ENCODE results near the gene CACNG7. TPM values are rescaled to one million over a fixed set of nuclear protein-coding genes. Genes with fewer than 3 reads are reported as not detected.

The CACNG7 gene
- total and polyA plus RNA-seq, 12 donors = not detected

DNA sequence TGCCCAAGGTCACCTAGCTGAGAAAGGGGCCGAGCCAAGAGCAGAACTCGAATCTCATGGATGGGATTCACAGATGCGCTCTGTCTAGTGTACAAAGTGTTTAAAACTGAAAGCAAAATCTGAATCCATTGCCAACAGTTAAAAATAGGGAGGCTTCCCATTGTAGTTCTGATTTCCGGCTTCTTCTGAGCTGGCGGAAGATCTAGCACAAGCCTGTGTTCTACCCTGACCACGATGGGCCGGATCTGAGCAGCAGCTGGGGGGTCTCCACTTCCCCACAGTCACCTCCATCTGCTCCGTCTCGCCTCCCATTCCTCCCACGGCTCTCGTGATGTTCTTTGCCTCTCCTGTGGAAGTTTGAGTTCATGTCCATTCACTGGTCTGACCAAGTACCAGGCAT lies 56.0 kb downstream of the CACNG7 start:
- H3K27me3 ChIP-seq = peaks cover 12 to 71% (median 46%) of the 10 kb centered on the region in 7 donors
- peaks cover 0 to 14% (median 0%) of the 10 kb centered on the region in 9 donors for H3K4me1 ChIP-seq
- no peaks in the 10 kb centered on the region for H3K36me3 ChIP-seq
- no peaks in the 10 kb centered on the region for H3K9me3 ChIP-seq
- peak overlapping the region in 7 of 10 donors; percentile 1 to 38 (median 30) for H3K4me3 ChIP-seq
- TF ChIP-seq, protein P1, sequence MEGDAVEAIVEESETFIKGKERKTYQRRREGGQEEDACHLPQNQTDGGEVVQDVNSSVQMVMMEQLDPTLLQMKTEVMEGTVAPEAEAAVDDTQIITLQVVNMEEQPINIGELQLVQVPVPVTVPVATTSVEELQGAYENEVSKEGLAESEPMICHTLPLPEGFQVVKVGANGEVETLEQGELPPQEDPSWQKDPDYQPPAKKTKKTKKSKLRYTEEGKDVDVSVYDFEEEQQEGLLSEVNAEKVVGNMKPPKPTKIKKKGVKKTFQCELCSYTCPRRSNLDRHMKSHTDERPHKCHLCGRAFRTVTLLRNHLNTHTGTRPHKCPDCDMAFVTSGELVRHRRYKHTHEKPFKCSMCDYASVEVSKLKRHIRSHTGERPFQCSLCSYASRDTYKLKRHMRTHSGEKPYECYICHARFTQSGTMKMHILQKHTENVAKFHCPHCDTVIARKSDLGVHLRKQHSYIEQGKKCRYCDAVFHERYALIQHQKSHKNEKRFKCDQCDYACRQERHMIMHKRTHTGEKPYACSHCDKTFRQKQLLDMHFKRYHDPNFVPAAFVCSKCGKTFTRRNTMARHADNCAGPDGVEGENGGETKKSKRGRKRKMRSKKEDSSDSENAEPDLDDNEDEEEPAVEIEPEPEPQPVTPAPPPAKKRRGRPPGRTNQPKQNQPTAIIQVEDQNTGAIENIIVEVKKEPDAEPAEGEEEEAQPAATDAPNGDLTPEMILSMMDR (IDR thresholded peaks at IDR 0.05) = no peak
- ATAC-seq = peak in 7 of 8 donors; percentile 31 to 84 (median 72)
- H3K27ac ChIP-seq = peak overlapping the region in 6 of 10 donors; percentile 13 to 60 (median 46)
- intact Hi-C loops (cut with DNase I) = no loop called here
- DNase-seq = no peak
- WGBS, 2 donors = 41 to 50% methylated on average over 11 of the region's 11 CpGs

- WGBS, 2 donors = 80 to 87% methylated on average over 7 of the region's 7 CpGs
- Histone ChIP-seq H3K27me3 (peaks cover 8 to 52% (median 29%) of the 10 kb centered on the region in 7 donors), H3K9me3 (no peaks in the 10 kb centered on the region), H3K4me1 (peaks cover 0 to 14% (median 6%) of the 10 kb centered on the region in 9 donors), H3K27ac (no peak overlapping the region), H3K4me3 (no peak overlapping the region), H3K36me3 (no peaks in the 10 kb centered on the region)
- ATAC-seq = no peak
- no peak for DNase-seq
- TF ChIP-seq, protein P1 (IDR thresholded peaks at IDR 0.05) = no peak
- intact Hi-C loops (cut with DNase I) = no loop called here
Observed at GRCh38 chr19:53966931-53967330, 57.9 kb downstream of the CACNG7 start.

- H3K4me3 ChIP-seq = no peak overlapping the region
- TF ChIP-seq, protein P1 (IDR thresholded peaks at IDR 0.05) = no peak
- peaks cover 0 to 43% (median 9%) of the 10 kb centered on the region in 7 donors for H3K27me3 ChIP-seq
- 92 to 93% methylated on average over 6 of the region's 6 CpGs for WGBS, 2 donors
- ATAC-seq = no peak
- intact Hi-C loops (cut with DNase I) = no loop called here
- no peaks in the 10 kb centered on the region for H3K9me3 ChIP-seq
- DNase-seq = no peak
- peaks cover 0 to 11% (median 5%) of the 10 kb centered on the region in 9 donors for H3K4me1 ChIP-seq
- no peaks in the 10 kb centered on the region for H3K36me3 ChIP-seq
- H3K27ac ChIP-seq = no peak overlapping the region
Observed at GRCh38 chr19:53969366-53969765, 60.3 kb downstream of the CACNG7 start.

DNA sequence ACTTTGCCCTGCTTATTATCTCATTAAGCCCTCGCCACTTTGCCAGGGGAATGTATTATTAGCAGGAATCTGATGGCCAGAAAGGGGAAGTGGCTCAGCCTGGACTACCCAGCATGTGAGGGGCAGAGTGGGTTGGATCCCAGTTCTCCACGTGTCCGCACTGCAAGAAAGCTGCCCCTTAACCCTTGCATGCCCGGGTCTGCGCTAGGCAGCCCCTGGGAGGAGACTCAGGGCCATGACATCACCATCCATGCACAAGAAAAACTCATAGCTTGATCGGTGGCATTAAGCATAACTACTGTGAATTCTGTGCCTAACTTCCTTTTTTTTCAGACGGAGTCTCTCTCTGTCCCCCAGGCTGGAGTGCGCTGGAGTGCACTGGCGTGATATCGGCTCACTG lies 62.6 kb downstream of the CACNG7 start:
- H3K27ac ChIP-seq = no peak overlapping the region
- H3K4me1 ChIP-seq = peaks cover 0 to 8% (median 0%) of the 10 kb centered on the region in 9 donors
- H3K27me3 ChIP-seq = peaks cover 0 to 21% (median 15%) of the 10 kb centered on the region in 7 donors
- DNase-seq (no peak), ATAC-seq (no peak)
- H3K9me3 ChIP-seq = no peaks in the 10 kb centered on the region
- H3K4me3 ChIP-seq = no peak overlapping the region
- TF ChIP-seq, protein P1 (IDR thresholded peaks at IDR 0.05) = no peak
- 59 to 62% methylated on average over 10 of the region's 10 CpGs for WGBS, 2 donors
- no peaks in the 10 kb centered on the region for H3K36me3 ChIP-seq
- intact Hi-C loops (cut with DNase I) = loop anchor here in 1 of 10 donors (10.0 kb wide), 1 partner anchor 133 kb away; the partner anchor contains the start of genes NDUFA3 and OSCAR

All from heart right ventricle (tissue), 16 donors.